ENCODE measurements around the gene LILRB1. TPM values are rescaled to one million over a fixed set of nuclear protein-coding genes. Genes with fewer than 3 reads are reported as not detected.

Gene LILRB1
- not detected in 2 replicates for polyA plus RNA-seq

DNA sequence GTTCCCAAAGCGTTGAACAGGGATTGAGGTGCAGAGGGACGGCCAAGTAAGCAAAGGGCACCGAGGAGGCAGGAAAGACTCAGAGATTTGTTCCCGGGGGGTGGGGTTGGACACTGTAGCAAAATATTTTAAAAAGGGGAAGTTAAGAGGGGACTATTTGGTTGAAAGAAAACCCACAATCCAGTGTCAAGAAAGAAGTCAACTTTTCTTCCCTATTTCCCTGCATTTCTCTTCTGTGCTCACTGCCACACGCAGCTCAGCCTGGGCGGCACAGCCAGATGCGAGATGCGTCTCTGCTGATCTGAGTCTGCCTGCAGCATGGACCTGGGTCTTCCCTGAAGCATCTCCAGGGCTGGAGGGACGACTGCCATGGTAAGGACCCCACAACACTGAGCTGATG, at the start of gene LILRB1:
TSS of gene LILRB1 (plus strand) at position 223 of the 400 bp plus-strand sequence. CDS start 590 bp downstream, outside the sequence.

DNA sequence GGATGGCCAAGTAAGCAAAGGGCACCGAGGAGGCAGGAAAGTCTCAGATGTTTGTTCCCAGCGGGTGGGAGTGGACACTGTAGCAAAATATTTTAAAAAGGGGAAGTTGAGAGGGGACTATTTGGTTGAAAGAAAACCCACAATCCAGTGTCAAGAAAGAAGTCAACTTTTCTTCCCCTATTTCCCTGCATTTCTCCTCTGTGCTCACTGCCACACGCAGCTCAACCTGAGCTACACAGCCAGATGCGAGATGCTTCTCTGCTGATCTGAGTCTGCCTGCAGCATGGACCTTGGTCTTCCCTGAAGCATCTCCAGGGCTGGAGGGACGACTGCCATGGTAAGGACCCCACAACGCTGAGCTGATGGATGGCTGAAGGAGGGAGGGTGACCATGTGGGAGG, 36.8 kb upstream of the LILRB1 start, which contains the start of gene LILRA1:
TSS of gene LILRA1 (plus strand) at position 188 of the 400 bp plus-strand sequence. CDS start 613 bp downstream, outside the sequence.

DNA sequence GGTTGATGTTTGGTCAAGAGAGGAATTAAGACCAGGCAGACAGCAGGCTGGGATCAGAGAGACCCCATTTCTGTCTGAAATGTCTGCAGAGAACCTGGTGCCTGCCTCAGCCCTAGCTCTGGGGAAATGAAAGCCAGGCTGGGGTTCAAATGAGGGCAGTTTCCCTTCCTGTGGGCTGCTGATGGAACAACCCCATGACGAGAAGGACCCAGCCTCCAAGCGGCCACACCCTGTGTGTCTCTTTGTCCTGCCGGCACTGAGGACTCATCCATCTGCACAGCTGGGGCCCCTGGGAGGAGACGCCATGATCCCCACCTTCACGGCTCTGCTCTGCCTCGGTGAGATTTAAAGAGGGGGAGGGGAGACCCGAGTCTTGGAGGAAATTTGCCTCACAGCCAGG, 32.4 kb downstream of the LILRB1 start, which contains the start of gene LILRB4:
TSS of gene LILRB4 (plus strand) at position 256 of the 400 bp plus-strand sequence. CDS start at position 305, 49 bp downstream.

Other genes with a start within 250 kb of the LILRB1 start
- 38.1 and 45.6 TPM in 2 replicates for gene TTYH1, start 215.0 kb upstream of the LILRB1 start, polyA plus RNA-seq
- gene LENG8, start 181.3 kb upstream of the LILRB1 start, polyA plus RNA-seq = 3.1 and 4.7 TPM in 2 replicates
- gene LENG9, start 166.7 kb upstream of the LILRB1 start, polyA plus RNA-seq = 1.9 TPM in 2 replicates
- not detected in 2 replicates for gene CDC42EP5, start 157.2 kb upstream of the LILRB1 start, polyA plus RNA-seq
- not detected in 2 replicates for gene LAIR2, start 127.7 kb upstream of the LILRB1 start, polyA plus RNA-seq
- not detected in 2 replicates for gene LILRA2, start 56.7 kb upstream of the LILRB1 start, polyA plus RNA-seq
- not detected in 2 replicates for gene LILRA1, start 36.9 kb upstream of the LILRB1 start, polyA plus RNA-seq
- not detected in 2 replicates for gene LILRB4, start 32.5 kb downstream of the LILRB1 start, polyA plus RNA-seq
- not detected in 2 replicates for gene KIR3DL3, start 94.0 kb downstream of the LILRB1 start, polyA plus RNA-seq
- gene KIR2DL3, start 108.0 kb downstream of the LILRB1 start, polyA plus RNA-seq = not detected in 2 replicates
- not detected in 2 replicates for gene KIR2DL1, start 139.3 kb downstream of the LILRB1 start, polyA plus RNA-seq
- not detected in 2 replicates for gene KIR2DL4, start 173.1 kb downstream of the LILRB1 start, polyA plus RNA-seq
- not detected in 2 replicates for gene KIR3DL1, start 186.0 kb downstream of the LILRB1 start, polyA plus RNA-seq
- not detected in 2 replicates for gene KIR2DS4, start 202.2 kb downstream of the LILRB1 start, polyA plus RNA-seq
- not detected in 2 replicates for gene KIR3DL2, start 220.0 kb downstream of the LILRB1 start, polyA plus RNA-seq
- gene FCAR, start 243.8 kb downstream of the LILRB1 start, polyA plus RNA-seq = not detected in 2 replicates